Eye (tissue), 1 donor: ENCODE data around the gene JSRP1.

Experiments used
- DNase-seq: peaks from one replicate; pipeline ENCODE4 v3.0.0-alpha.2; 2015

The JSRP1 gene, protein sequence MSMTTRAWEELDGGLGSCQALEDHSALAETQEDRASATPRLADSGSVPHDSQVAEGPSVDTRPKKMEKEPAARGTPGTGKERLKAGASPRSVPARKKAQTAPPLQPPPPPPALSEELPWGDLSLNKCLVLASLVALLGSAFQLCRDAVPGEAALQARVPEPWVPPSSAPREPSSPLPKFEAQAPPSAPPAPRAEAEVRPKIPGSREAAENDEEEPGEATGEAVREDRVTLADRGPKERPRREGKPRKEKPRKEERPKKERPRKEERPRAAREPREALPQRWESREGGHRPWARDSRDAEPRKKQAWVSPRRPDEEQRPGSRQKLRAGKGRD

GRCh38 chr19:2255982-2256685 is at the start of gene JSRP1:
Gene JSRP1, minus strand, starts transcription at chr19:2256417. Its CDS starts 1,103 bp downstream, at chr19:2255314.
- peak; percentile 48 for DNase-seq

GRCh38 chr19:2305452-2306280 is 49.4 kb upstream of the JSRP1 start:
- DNase-seq, result peak; percentile 74

DNA sequence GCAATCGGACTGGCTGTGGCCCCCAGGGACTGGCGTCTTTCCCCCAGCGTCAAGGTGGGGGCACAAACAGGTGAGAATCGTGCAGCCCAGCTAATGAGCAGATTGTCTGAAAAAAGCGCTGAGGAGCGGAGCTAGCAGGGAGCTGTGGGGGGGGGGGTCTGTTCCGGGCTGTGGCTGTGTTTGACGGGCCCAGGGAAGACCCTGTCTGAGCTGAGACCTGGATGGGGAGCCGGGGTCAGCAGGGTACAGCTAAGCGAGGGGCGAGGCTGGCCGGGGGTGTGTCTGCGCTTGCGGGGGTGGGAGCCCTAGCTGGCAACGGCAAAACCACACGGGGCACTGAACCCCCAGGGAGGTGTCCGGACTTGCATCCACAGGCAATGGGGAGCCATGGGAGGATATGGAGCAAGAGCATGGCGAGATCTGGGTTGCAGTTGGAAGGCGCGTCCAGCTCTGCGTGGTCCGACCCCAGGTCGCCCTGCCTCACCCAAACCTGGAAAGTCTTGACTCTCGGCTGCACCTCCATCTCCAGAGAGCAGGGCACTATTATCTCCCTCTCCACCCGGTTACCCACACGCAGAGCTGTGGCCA is 47.1 kb upstream of the JSRP1 start:
- DNase-seq, result no peak

GRCh38 chr19:2302319-2303210 is 46.3 kb upstream of the JSRP1 start:
- peak; percentile 92 for DNase-seq

GRCh38 chr19:2300533-2300932 is 44.3 kb upstream of the JSRP1 start:
- DNase-seq, result no peak

DNA sequence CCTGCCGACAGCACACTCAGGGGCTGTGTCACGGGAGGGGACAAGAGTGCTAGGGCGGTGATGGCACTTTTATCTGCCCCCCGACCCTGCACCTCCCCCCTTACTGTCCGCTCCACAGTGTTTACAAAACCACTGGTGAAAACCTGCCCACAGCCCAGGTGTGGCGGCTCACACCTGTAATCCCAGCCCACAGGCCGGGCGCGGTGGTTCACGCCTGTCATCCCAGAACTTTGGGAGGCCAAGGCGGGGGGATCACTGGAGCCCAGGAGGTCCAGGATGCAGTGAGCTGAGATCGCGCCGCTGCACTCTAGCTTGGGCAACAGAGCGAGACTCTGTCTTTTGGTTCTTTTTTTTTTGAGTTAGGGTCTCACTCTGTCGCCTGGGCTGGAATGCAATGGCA is 39.9 kb upstream of the JSRP1 start:
- DNase-seq, result no peak

GRCh38 chr19:2294687-2295335 is 38.6 kb upstream of the JSRP1 start:
- peak; percentile 76 for DNase-seq

DNA sequence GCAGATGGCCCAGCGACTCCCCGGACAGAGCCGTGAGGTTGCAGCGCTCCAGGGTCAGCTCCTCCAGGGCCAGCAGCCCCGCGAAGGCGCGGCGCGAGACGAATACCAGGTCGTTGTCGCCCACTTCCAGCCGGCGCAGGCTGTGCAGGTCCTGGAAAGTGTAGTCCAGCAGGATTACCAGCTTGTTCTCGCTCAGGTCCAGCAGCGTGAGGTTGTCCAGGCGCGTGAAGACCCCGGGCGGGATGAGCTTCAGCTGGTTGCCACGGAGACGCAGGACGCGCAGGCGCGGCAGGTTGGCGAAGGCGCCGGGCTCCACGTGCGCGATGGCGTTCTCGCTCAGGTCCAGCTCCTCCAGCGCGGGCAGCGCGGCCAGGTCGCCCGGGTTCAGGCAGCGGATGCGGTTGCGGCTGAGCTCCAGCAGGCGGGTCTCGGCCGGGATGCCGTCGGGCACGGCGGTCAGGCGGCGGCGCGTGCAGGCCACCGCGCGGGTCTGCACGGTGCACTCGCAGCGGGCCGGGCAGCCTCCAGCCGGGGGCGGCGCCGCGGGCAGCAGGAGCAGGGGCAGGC is 35.1 kb upstream of the JSRP1 start:
- DNase-seq, result peak; percentile 87

DNA sequence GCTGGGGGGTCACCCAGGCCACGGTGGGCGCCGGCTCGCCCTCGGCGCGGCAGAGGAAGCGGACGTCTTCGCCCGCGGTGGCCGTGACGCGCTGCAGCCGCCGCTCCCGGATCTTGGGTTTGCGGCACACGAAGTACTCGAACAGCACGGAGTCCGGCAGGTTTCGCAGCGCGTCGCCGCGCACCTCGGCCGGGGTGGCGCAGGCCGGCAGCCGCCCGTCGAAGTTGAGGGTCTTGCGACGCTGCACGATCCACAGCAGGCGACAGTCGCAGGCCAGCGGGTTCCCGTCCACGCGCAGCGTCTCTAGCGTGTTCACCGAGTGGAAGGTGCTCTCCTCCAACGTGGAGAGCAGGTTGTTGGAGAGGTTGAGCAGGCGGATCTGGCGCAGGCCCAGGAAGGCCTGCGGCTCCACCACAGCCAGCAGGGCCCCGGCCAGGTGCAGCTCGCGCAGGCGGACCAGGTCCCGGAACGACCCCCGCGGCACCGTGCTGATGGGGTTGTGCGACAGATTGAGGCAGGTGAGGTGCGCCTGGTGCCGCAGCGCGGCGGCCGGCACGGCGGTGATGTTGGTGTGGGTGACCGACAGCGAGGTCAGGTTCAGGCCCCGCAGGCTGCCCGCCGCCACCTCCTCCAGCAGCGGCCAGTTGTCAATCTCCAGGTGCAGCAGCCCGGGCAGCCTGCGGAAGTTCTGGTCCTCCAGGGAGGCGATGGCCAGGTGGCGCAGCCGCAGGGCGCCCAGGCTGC is 34.4 kb upstream of the JSRP1 start:
- peak; percentile 43 for DNase-seq

- DNase-seq, result no peak
Observed at GRCh38 chr19:2289714-2290435, 33.7 kb upstream of the JSRP1 start.

DNA sequence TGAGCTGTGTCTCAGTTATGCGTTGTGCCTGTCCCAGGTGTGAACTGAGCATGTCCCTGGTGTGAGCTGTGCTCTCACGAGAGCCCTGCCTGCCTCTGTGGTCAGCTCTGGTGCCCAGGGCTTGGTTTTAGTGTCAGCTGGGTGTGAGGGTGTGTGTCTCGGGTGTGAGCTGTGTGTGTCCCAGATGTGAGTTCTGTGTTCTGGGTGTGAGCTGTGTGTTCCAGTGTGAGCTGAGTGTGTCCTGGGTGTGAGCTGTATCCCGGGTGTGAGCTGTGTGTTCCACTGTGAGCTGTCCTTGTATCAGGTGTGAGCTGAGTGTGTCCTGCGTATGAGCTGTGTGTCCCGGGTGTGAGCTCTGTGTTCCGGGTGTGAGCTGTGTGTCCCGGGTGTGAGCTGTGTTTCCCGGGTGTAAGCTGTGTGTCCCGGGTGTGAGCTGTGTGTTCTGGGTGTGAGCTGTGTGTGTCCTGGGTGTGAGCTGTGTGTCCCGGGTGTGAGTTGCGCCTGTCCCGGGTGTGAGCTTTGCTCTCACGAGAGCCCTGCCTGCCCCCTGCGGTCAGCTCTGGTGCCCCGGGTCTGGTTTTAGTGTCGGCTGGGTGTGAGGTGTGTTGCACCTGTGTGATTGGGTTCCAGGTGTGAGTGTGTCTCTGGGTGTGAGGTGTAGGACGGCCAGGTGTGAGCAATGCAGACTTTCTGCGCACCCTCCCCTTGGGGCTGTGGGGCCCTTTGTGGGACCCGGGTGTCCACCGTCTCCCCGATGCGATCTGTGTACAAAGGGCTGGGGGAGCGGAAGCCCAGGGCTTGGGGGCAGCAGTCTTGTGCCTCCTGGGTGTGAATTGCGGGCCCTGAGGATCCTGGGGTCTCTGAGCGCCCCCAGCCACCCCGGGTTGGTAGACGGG is 32.8 kb upstream of the JSRP1 start:
- no peak for DNase-seq

DNA sequence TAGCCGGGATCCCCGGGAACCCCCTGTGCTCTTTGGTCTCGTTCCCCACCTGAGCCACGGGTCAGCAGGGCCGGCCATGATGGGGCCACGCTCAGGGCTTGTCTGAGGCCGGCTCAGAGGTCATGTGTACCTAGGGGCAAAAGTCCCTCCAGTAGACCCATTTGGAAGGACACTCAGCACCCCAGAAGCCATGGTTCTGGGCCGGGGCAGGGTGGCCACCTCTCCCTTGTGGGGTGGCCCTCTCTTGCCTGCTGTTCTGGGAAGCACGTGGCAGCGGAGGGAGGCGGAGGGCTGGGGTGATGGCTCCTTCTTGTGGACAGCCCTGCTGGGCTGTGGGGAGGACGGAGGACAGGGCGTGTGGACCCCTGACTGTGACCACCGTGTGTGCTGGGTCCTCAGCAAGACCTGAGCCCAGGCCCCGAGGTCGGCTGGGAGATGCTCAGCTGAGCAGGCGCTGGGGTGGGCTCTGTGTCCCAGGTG is 32.2 kb upstream of the JSRP1 start:
- no peak for DNase-seq

GRCh38 chr19:2287585-2288337 is 31.5 kb upstream of the JSRP1 start:
- DNase-seq, result no peak

GRCh38 chr19:2286402-2287140 is 30.4 kb upstream of the JSRP1 start:
- DNase-seq, result no peak

- no peak for DNase-seq
Observed at GRCh38 chr19:2283835-2284507, 27.8 kb upstream of the JSRP1 start.

GRCh38 chr19:2282862-2283237 is 26.6 kb upstream of the JSRP1 start:
- no peak for DNase-seq
